ENCODE data around the gene CPTP. TPM values are rescaled to one million over a fixed set of nuclear protein-coding genes. Genes with fewer than 3 reads are reported as not detected.
A peak's percentile ranks its signal among the peaks of the same experiment; 100 is the strongest.

CPTP gene
- total and polyA plus RNA-seq, 2 of the 13 experiments (the other 11 are each of a cell fraction or from before 2014, with no cell fraction given), result 5.5 to 9.3 TPM

GRCh38 chr1:1291548-1292441 is 32.8 kb upstream of the CPTP start (continued):
- TF ChIP-seq NONO (IDR thresholded peaks at IDR 0.05) (no peak), NONO (CRISPR knock-in tag; conservative IDR thresholded peaks at IDR 0.05) (peak; percentile 72; the same call in 1 of the 2 replicates), MTF2 (CRISPR knock-in tag; IDR thresholded peaks at IDR 0.05; ENCODE audit: borderline replicate concordance) (no peak), ZNF326 (CRISPR knock-in tag; IDR thresholded peaks at IDR 0.05; ENCODE audit: borderline replicate concordance) (0 out of 2 replicates have a peak, but pooled peaks have one; percentile 19), BHLHE40 (IDR thresholded peaks at IDR 0.05; ENCODE audit: low read length) (no peak), RBM39 (IDR thresholded peaks at IDR 0.05; ENCODE audit: low read depth, low read length, poor library complexity, severe bottlenecking) (no peak), THAP11 (CRISPR knock-in tag; IDR thresholded peaks at IDR 0.05) (0 out of 2 replicates have a peak, but pooled peaks have one; percentile 24), ZBTB7B (CRISPR knock-in tag; IDR thresholded peaks at IDR 0.05) (0 out of 2 replicates have a peak, but pooled peaks have one; percentile 26), SOX13 (IDR thresholded peaks at IDR 0.05) (no peak), SOX13 (CRISPR knock-in tag; conservative IDR thresholded peaks at IDR 0.05 in 1 of 2, IDR thresholded peaks at IDR 0.05 in 1 of 2) (no peak), ZNF777 (CRISPR knock-in tag; IDR thresholded peaks at IDR 0.05) (no peak), CBFB (CRISPR knock-in tag; IDR thresholded peaks at IDR 0.05) (no peak), ZNF367 (CRISPR knock-in tag; IDR thresholded peaks at IDR 0.05; ENCODE audit: borderline replicate concordance) (no peak), ZNF296 (CRISPR knock-in tag; conservative IDR thresholded peaks at IDR 0.05) (no peak), RXRB (CRISPR knock-in tag; IDR thresholded peaks at IDR 0.05; ENCODE audit: borderline replicate concordance) (no peak), ATF1 (CRISPR knock-in tag; IDR thresholded peaks at IDR 0.05) (no peak), ZNF251 (CRISPR knock-in tag; IDR thresholded peaks at IDR 0.05) (no peak), ATAD3A (CRISPR knock-in tag; IDR thresholded peaks at IDR 0.05) (no peak), ATF3 (CRISPR knock-in tag; IDR thresholded peaks at IDR 0.05) (no peak)
- TF ChIP-seq, protein P1, sequence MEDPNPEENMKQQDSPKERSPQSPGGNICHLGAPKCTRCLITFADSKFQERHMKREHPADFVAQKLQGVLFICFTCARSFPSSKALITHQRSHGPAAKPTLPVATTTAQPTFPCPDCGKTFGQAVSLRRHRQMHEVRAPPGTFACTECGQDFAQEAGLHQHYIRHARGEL (CRISPR knock-in tag; IDR thresholded peaks at IDR 0.05), result peak; percentile 41; the same call in 1 of the 2 replicates
- TF ChIP-seq, protein P2, sequence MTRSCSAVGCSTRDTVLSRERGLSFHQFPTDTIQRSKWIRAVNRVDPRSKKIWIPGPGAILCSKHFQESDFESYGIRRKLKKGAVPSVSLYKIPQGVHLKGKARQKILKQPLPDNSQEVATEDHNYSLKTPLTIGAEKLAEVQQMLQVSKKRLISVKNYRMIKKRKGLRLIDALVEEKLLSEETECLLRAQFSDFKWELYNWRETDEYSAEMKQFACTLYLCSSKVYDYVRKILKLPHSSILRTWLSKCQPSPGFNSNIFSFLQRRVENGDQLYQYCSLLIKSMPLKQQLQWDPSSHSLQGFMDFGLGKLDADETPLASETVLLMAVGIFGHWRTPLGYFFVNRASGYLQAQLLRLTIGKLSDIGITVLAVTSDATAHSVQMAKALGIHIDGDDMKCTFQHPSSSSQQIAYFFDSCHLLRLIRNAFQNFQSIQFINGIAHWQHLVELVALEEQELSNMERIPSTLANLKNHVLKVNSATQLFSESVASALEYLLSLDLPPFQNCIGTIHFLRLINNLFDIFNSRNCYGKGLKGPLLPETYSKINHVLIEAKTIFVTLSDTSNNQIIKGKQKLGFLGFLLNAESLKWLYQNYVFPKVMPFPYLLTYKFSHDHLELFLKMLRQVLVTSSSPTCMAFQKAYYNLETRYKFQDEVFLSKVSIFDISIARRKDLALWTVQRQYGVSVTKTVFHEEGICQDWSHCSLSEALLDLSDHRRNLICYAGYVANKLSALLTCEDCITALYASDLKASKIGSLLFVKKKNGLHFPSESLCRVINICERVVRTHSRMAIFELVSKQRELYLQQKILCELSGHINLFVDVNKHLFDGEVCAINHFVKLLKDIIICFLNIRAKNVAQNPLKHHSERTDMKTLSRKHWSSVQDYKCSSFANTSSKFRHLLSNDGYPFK (CRISPR knock-in tag; IDR thresholded peaks at IDR 0.05; ENCODE audit: borderline replicate concordance), result no peak
- TF ChIP-seq, protein P3, sequence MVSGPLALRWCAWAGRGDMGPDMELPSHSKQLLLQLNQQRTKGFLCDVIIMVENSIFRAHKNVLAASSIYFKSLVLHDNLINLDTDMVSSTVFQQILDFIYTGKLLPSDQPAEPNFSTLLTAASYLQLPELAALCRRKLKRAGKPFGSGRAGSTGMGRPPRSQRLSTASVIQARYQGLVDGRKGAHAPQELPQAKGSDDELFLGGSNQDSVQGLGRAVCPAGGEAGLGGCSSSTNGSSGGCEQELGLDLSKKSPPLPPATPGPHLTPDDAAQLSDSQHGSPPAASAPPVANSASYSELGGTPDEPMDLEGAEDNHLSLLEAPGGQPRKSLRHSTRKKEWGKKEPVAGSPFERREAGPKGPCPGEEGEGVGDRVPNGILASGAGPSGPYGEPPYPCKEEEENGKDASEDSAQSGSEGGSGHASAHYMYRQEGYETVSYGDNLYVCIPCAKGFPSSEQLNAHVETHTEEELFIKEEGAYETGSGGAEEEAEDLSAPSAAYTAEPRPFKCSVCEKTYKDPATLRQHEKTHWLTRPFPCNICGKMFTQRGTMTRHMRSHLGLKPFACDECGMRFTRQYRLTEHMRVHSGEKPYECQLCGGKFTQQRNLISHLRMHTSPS (CRISPR knock-in tag; IDR thresholded peaks at IDR 0.05; ENCODE audit: low read depth), result 0 out of 2 replicates have a peak, but pooled peaks have one; percentile 35
- TF ChIP-seq, protein P4, sequence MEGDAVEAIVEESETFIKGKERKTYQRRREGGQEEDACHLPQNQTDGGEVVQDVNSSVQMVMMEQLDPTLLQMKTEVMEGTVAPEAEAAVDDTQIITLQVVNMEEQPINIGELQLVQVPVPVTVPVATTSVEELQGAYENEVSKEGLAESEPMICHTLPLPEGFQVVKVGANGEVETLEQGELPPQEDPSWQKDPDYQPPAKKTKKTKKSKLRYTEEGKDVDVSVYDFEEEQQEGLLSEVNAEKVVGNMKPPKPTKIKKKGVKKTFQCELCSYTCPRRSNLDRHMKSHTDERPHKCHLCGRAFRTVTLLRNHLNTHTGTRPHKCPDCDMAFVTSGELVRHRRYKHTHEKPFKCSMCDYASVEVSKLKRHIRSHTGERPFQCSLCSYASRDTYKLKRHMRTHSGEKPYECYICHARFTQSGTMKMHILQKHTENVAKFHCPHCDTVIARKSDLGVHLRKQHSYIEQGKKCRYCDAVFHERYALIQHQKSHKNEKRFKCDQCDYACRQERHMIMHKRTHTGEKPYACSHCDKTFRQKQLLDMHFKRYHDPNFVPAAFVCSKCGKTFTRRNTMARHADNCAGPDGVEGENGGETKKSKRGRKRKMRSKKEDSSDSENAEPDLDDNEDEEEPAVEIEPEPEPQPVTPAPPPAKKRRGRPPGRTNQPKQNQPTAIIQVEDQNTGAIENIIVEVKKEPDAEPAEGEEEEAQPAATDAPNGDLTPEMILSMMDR (CRISPR knock-in tag; IDR thresholded peaks at IDR 0.05), result peak; percentile 96
